CD4-positive, alpha-beta memory T cell (primary cell): ENCODE data around the gene KIF9. TPM values are rescaled to one million over a fixed set of nuclear protein-coding genes. Genes with fewer than 3 reads are reported as not detected.
"Not testable (repeated sequence)": the region's sequence is repeated elsewhere in the genome, so short reads cannot be mapped to it uniquely, and the experiment has no call there.

ENCODE experiments used
- CTCF ChIA-PET: fragments of 350-600 bp; sonication (Branson Sonifier 250); formaldehyde crosslinking; loops from one replicate; lab custom pipeline; 2021; ENCODE audit warnings: inconsistent platforms; ENCODE audit not compliant: partially characterized antibody; lab: Charles Lee
- POLR2A ChIA-PET: fragments of 350-600 bp; sonication (Branson Sonifier 250); formaldehyde crosslinking; loops from one replicate; lab custom pipeline; 2021; ENCODE audit not compliant: partially characterized antibody; lab: Charles Lee
- DNase-seq, 5 donors: peaks; one replicate each; pipeline versions ENCODE4 v3.0.0 to v3.0.0-alpha.2; 2020 to 2022; ENCODE audit warnings: mixed read lengths in 1 of 5
- H3K27ac ChIP-seq: one replicate; pipeline ENCODE4 v1.7.0; 2013; ENCODE audit warnings: low read depth, low read length
- H3K27me3 ChIP-seq: 2 replicates; pipeline ENCODE4 v1.7.0; 2013; ENCODE audit warnings: mild to moderate bottlenecking, low read length, moderate library complexity; ENCODE audit not compliant: insufficient read depth
- H3K36me3 ChIP-seq: 2 replicates; pipeline ENCODE4 v1.7.0; 2013; ENCODE audit warnings: mild to moderate bottlenecking, low read length, moderate library complexity; ENCODE audit not compliant: insufficient read depth
- H3K4me1 ChIP-seq: 2 replicates; pipeline ENCODE4 v1.7.0; 2013; ENCODE audit warnings: mild to moderate bottlenecking, low read length, moderate library complexity; ENCODE audit not compliant: insufficient read depth
- H3K4me3 ChIP-seq, 2 donors: one replicate each; pipeline ENCODE4 v1.7.0; 2013; ENCODE audit warnings: low read length in 2 of 2, mild to moderate bottlenecking in 1 of 2
- H3K9me3 ChIP-seq, 2 donors: one replicate each; pipeline ENCODE4 v1.7.0; 2013; ENCODE audit warnings: low read length in 2 of 2, control low read depth in 1 of 2; ENCODE audit not compliant: control insufficient read depth in 1 of 2
- H3K27ac Mint-ChIP-seq, 7 donors: one replicate each; pipeline ENCODE4 v1.8.0; 2020 to 2021; ENCODE audit warnings: mixed read lengths in 7 of 7, mild to moderate bottlenecking in 6 of 7, inconsistent platforms in 3 of 7, moderate library complexity in 3 of 7
- H3K27me3 Mint-ChIP-seq, 2 donors: one replicate each; pipeline ENCODE4 v1.8.0; 2020 to 2021; ENCODE audit warnings: mixed read lengths in 2 of 2
- H3K36me3 Mint-ChIP-seq, 2 donors: one replicate each; pipeline ENCODE4 v1.8.0; 2020 to 2021; ENCODE audit warnings: mixed read lengths in 2 of 2, inconsistent platforms in 1 of 2, mild to moderate bottlenecking in 1 of 2
- H3K4me1 Mint-ChIP-seq, 4 donors: one replicate each; pipeline ENCODE4 v1.8.0; 2020 to 2021; ENCODE audit warnings: mixed read lengths in 4 of 4, mild to moderate bottlenecking in 1 of 4
- H3K4me3 Mint-ChIP-seq, 8 donors: one replicate each; pipeline ENCODE4 v1.8.0; 2020 to 2021; ENCODE audit warnings: mixed read lengths in 8 of 8, mild to moderate bottlenecking in 7 of 8, moderate library complexity in 6 of 8, inconsistent platforms in 3 of 8
- H3K9me3 Mint-ChIP-seq, 8 donors: one replicate each; pipeline ENCODE4 v1.8.0; 2020 to 2021; ENCODE audit warnings: mixed read lengths in 8 of 8, mild to moderate bottlenecking in 5 of 8, inconsistent platforms in 3 of 8, moderate library complexity in 1 of 8
- intact Hi-C: fragments of 100-400 bp; cut with micrococcal nuclease; formaldehyde crosslinking; loops from one replicate; pipeline ENCODE4 v1.15.1; 2023
- polyA plus RNA-seq, 2 donors: library from polyadenylated mRNA; unstranded; fragments of 300-500 nt; fragmentation: Illumina TruSeq; gene quantifications; one replicate each; pipeline ENCODE4 v1.2.3, GENCODE V29; 2021
- total RNA-seq, 2 experiments: library from RNA; stranded (reverse); gene quantifications; one replicate each; pipeline ENCODE4 v1.2.3, GENCODE V29; 2021

KIF9 gene
- total and polyA plus RNA-seq, 4 experiments from 2014 or later: 2.3 to 4.4 (median 3.5) TPM

- Mint-ChIP-seq H3K4me1 (no peaks in the 10 kb centered on the region), H3K36me3 (no peaks in the 10 kb centered on the region), H3K9me3 (no peaks in the 10 kb centered on the region), H3K27ac (peak overlapping the region in 1 of 7 donors; percentile 36), H3K27me3 (no peaks in the 10 kb centered on the region), H3K4me3 (no peak overlapping the region)
- POLR2A ChIA-PET: no interaction called here
- intact Hi-C loops: no loop called here
- Histone ChIP-seq H3K27me3 (no peaks in the 10 kb centered on the region), H3K27ac (no peak overlapping the region), H3K4me1 (no peaks in the 10 kb centered on the region), H3K9me3 (no peaks in the 10 kb centered on the region), H3K4me3 (no peak overlapping the region), H3K36me3 (no peaks in the 10 kb centered on the region)
- CTCF ChIA-PET: no interaction called here
- no peak for DNase-seq
Observed at GRCh38 chr3:47186285-47186684, 96.3 kb downstream of the KIF9 start.

- H3K4me3 ChIP-seq, DNase-seq, H3K4me1 ChIP-seq, POLR2A ChIA-PET, H3K9me3 ChIP-seq, H3K36me3 Mint-ChIP-seq, H3K4me3 Mint-ChIP-seq, CTCF ChIA-PET, H3K9me3 Mint-ChIP-seq, H3K27me3 ChIP-seq, intact Hi-C loops, H3K27ac ChIP-seq, H3K36me3 ChIP-seq, H3K4me1 Mint-ChIP-seq, H3K27me3 Mint-ChIP-seq: not testable (repeated sequence)
- peak overlapping the region in 1 of 7 donors; percentile 61 for H3K27ac Mint-ChIP-seq
Observed at GRCh38 chr3:47181685-47182084, 100.9 kb downstream of the KIF9 start.

GRCh38 chr3:47180011-47180410 lies 102.6 kb downstream of the KIF9 start:
- H3K27ac ChIP-seq, POLR2A ChIA-PET, H3K27me3 Mint-ChIP-seq, H3K9me3 ChIP-seq, H3K9me3 Mint-ChIP-seq, CTCF ChIA-PET, H3K4me3 ChIP-seq, H3K4me1 ChIP-seq, H3K4me1 Mint-ChIP-seq, H3K27me3 ChIP-seq, H3K36me3 Mint-ChIP-seq, H3K36me3 ChIP-seq, H3K4me3 Mint-ChIP-seq, DNase-seq, H3K27ac Mint-ChIP-seq, intact Hi-C loops: not testable (repeated sequence)

Other genes starting within 250 kb of the KIF9 start
- 10 to 100 TPM; 74.0 to 74.1 TPM for gene SETD2, start 118.7 kb downstream of the KIF9 start, total RNA-seq
- 10 to 100 TPM in 1 of 2 donors, 1 to 10 TPM in 1; 3.4 to 25.9 TPM for gene SETD2, start 118.7 kb downstream of the KIF9 start, polyA plus RNA-seq
- gene KLHL18, start 145 bp upstream of the KIF9 start, total RNA-seq: 10 to 100 TPM; 21.8 to 26.7 TPM
- gene KLHL18, start 145 bp upstream of the KIF9 start, polyA plus RNA-seq: 10 to 100 TPM; 17.0 to 19.8 TPM
- gene PTPN23, start 98.2 kb upstream of the KIF9 start, total RNA-seq: 10 to 100 TPM; 50.0 to 53.9 TPM
- gene PTPN23, start 98.2 kb upstream of the KIF9 start, polyA plus RNA-seq: 1 to 10 TPM in 1 of 2 donors, under 1 TPM in 1; 0.46 to 4.3 TPM
- 10 to 100 TPM; 85.7 to 88.1 TPM for gene SCAP, start 193.1 kb upstream of the KIF9 start, total RNA-seq
- 10 to 100 TPM; 37.7 to 56.4 TPM for gene SCAP, start 193.1 kb upstream of the KIF9 start, polyA plus RNA-seq
- gene ELP6, start 230.9 kb upstream of the KIF9 start, total RNA-seq: 10 to 100 TPM; 24.8 to 28.6 TPM
- gene ELP6, start 230.9 kb upstream of the KIF9 start, polyA plus RNA-seq: 10 to 100 TPM; 37.1 to 45.7 TPM